Mucosa of descending colon (tissue), 3 donors: Measurements from ENCODE around the gene OSBPL1A. TPM values are rescaled to one million over a fixed set of nuclear protein-coding genes. Genes with fewer than 3 reads are reported as not detected.

Experiments used
- ATAC-seq: fragments of 200-7000 bp; cut with Tn5 transposase; one replicate; pipeline ENCODE4 v1.9.1; 2020; ENCODE audit warnings: mild to moderate bottlenecking, moderate library complexity
- DNase-seq, 3 donors: peaks; one replicate each; pipeline ENCODE4 v3.0.0-alpha.2; 2020
- H3K36me3 ChIP-seq: fragments of 200-600 bp; one replicate; pipeline ENCODE4 v1.8.0; 2021; ENCODE audit warnings: low read depth, mild to moderate bottlenecking
- H3K4me1 ChIP-seq: fragments of 200-600 bp; one replicate; pipeline ENCODE4 v1.8.0; 2021; ENCODE audit warnings: low read depth, mild to moderate bottlenecking
- H3K4me3 ChIP-seq: fragments of 200-600 bp; one replicate; pipeline ENCODE4 v1.8.0; 2021; ENCODE audit warnings: mild to moderate bottlenecking
- H3K9me3 ChIP-seq: fragments of 200-600 bp; one replicate; pipeline ENCODE4 v1.8.0; 2021; ENCODE audit warnings: mild to moderate bottlenecking
- CTCF ChIP-seq: fragments of 200-600 bp; IDR thresholded peaks from one replicate; pipeline ENCODE4 v1.8.0; 2022; ENCODE audit warnings: antibody characterized with exemption, mild to moderate bottlenecking
- intact Hi-C, 2 donors: fragments of 100-400 bp; cut with DNase I in 1 of 2; cut with micrococcal nuclease in 1 of 2; formaldehyde crosslinking; loops; one replicate each; pipeline versions ENCODE4 v1.11.0 to v1.11.1; 2022; cut with DNase I, micrococcal nuclease
- total RNA-seq, 3 donors: library from RNA; stranded (reverse); fragmentation: NEBNext Ultra II Directional in 2 of 3; extraction: Animal tissue kit (Norgen Biotek cat#: 25700) in 2 of 3; gene quantifications; one replicate each; pipeline versions ENCODE4 v1.2.1 to v1.2.4, GENCODE V29; 2021 to 2023
- donor health status: DM: no; HTN: no; CAD: no; lungs with moderate emphysema.
- donor health status: DM: no; HTN: no; CAD: no.
- donor health status: DM: no; HTN: yes; CAD: no.

OSBPL1A gene
- total RNA-seq, 3 donors from 2014 or later: 32.5 to 77.5 (median 69.8) TPM

DNA sequence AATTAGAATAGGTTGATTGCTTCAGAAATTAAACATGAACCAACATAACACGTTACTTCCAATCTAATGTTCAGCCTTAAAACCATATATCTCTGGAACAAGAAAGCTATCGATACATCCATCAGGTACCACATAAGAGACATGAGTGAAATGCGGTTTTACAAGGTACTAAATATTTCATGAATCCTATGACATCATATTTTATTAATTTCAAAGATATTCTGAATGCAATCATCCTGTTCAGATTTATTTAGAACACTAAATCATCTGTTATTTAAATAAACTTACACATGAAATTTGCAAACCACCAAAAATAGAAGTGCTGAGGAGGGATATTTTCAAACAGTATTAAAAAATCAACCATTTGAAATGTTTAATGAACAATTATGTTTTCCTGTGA lies 119.0 kb downstream of the OSBPL1A start:
- no peaks in the 10 kb centered on the region for H3K36me3 ChIP-seq
- no peak overlapping the region for H3K4me3 ChIP-seq
- no peaks in the 10 kb centered on the region for H3K9me3 ChIP-seq
- DNase-seq (no peak), ATAC-seq (no peak)
- peaks cover under 1% of the 10 kb centered on the region for H3K4me1 ChIP-seq
- intact Hi-C loops: no loop called here
- TF ChIP-seq CTCF: no peak

GRCh38 chr18:24277516-24278195 lies 120.0 kb downstream of the OSBPL1A start:
- intact Hi-C loops: no loop called here
- Histone ChIP-seq H3K36me3 (no peaks in the 10 kb centered on the region), H3K4me1 (peaks cover 9% of the 10 kb centered on the region), H3K9me3 (no peaks in the 10 kb centered on the region), H3K4me3 (no peak overlapping the region)
- DNase-seq (no peak), ATAC-seq (no peak)
- no peak for TF ChIP-seq CTCF

- no peaks in the 10 kb centered on the region for H3K9me3 ChIP-seq
Measured at GRCh38 chr18:24276994-24277393, 120.6 kb downstream of the OSBPL1A start.

GRCh38 chr18:24274837-24275236 lies 122.8 kb downstream of the OSBPL1A start:
- Histone ChIP-seq H3K4me1 (peaks cover 13% of the 10 kb centered on the region), H3K36me3 (no peaks in the 10 kb centered on the region), H3K9me3 (no peaks in the 10 kb centered on the region), H3K4me3 (no peak overlapping the region)
- ATAC-seq (no peak), DNase-seq (peak in 1 of 3 donors; percentile 28)
- intact Hi-C loops: no loop called here
- no peak for TF ChIP-seq CTCF

More at GRCh38 chr18:24276994-24277393, 120.6 kb downstream of the OSBPL1A start:
- ATAC-seq (no peak), DNase-seq (no peak)
- TF ChIP-seq CTCF: no peak
- intact Hi-C loops: no loop called here
- peaks cover 13% of the 10 kb centered on the region for H3K4me1 ChIP-seq
- no peak overlapping the region for H3K4me3 ChIP-seq
- H3K36me3 ChIP-seq: no peaks in the 10 kb centered on the region

DNA sequence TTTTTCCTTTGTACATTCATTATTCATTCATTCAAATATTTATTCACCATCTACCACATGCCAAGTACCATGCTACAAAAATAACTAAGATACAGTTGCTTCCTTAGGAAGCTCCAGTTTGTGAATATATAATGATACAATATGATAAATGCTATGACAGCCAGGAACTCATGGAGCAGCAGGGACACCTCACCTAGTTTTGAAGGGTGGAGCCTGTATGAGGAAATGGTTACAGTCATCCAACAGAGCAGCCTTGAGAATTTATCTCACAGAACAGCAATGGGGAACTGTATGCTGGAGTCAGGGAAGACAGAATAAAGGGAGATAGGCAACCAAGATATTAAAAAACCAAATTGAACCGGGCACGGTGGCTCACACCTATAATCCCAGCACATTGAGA lies 124.0 kb downstream of the OSBPL1A start:
- no peak overlapping the region for H3K4me3 ChIP-seq
- peak; percentile 81 for ATAC-seq
- H3K9me3 ChIP-seq: no peaks in the 10 kb centered on the region
- no peaks in the 10 kb centered on the region for H3K36me3 ChIP-seq
- H3K4me1 ChIP-seq: peaks cover 16% of the 10 kb centered on the region
- TF ChIP-seq CTCF: no peak
- peak in 1 of 3 donors; percentile 55 for DNase-seq
- intact Hi-C loops: no loop called here

GRCh38 chr18:24272229-24272525 lies 125.4 kb downstream of the OSBPL1A start:
- H3K4me3 ChIP-seq: peak overlapping the region; percentile 46
- H3K4me1 ChIP-seq: peaks cover 18% of the 10 kb centered on the region
- TF ChIP-seq CTCF: no peak
- H3K9me3 ChIP-seq: no peaks in the 10 kb centered on the region
- ATAC-seq: no peak
- no peak for DNase-seq
- intact Hi-C loops: no loop called here
- H3K36me3 ChIP-seq: no peaks in the 10 kb centered on the region
